Liver (tissue), 9 donors: ENCODE measurements around the gene FAH. TPM values are rescaled to one million over a fixed set of nuclear protein-coding genes. Genes with fewer than 3 reads are reported as not detected.
"Not testable (repeated sequence)": the region's sequence is repeated elsewhere in the genome, so short reads cannot be mapped to it uniquely, and the experiment has no call there.

Source experiments
- DNase-seq: peaks from one replicate; pipeline ENCODE4 v3.0.0-alpha.2; 2017; ENCODE audit warnings: low spot score
- H3K27ac ChIP-seq, 2 donors: one replicate each; pipeline ENCODE4 v1.7.0; 2013; ENCODE audit warnings: inconsistent platforms in 2 of 2, low read length in 2 of 2, control low read depth in 1 of 2, low read depth in 1 of 2, mild to moderate bottlenecking in 1 of 2
- H3K27me3 ChIP-seq, 4 donors: one replicate each; pipeline versions ENCODE4 v1.6.1 to v1.7.0; 2013; ENCODE audit warnings: low read length in 3 of 4, inconsistent platforms in 1 of 4, mild to moderate bottlenecking in 1 of 4, moderate library complexity in 1 of 4; ENCODE audit not compliant: control insufficient read depth in 4 of 4, insufficient read depth in 4 of 4
- H3K36me3 ChIP-seq, 4 donors: one replicate each; pipeline versions ENCODE4 v1.6.1 to v1.7.0; 2013; ENCODE audit warnings: low read length in 3 of 4, mild to moderate bottlenecking in 3 of 4, low read depth in 1 of 4, moderate library complexity in 1 of 4; ENCODE audit not compliant: control insufficient read depth in 4 of 4, insufficient read depth in 3 of 4
- H3K4me1 ChIP-seq, 4 donors: one replicate each; pipeline versions ENCODE4 v1.6.1 to v1.7.0; 2013; ENCODE audit warnings: low read length in 3 of 4, mild to moderate bottlenecking in 3 of 4, moderate library complexity in 1 of 4; ENCODE audit not compliant: control insufficient read depth in 4 of 4, insufficient read depth in 4 of 4
- H3K4me3 ChIP-seq, 3 donors: one replicate each; pipeline versions ENCODE4 v1.6.1 to v1.7.0; 2013; ENCODE audit warnings: low read length in 3 of 3, control low read depth in 1 of 3, low read depth in 1 of 3, mild to moderate bottlenecking in 1 of 3
- H3K9ac ChIP-seq, 2 donors: one replicate each; pipeline ENCODE4 v1.7.0; 2013; ENCODE audit warnings: low read length in 2 of 2, mild to moderate bottlenecking in 2 of 2, moderate library complexity in 2 of 2, control low read depth in 1 of 2, low read depth in 1 of 2
- H3K9me3 ChIP-seq, 4 donors: one replicate each; pipeline versions ENCODE4 v1.6.1 to v1.7.0; 2013; ENCODE audit warnings: low read length in 3 of 4; ENCODE audit not compliant: control insufficient read depth in 4 of 4
- CTCF ChIP-seq: fragments of 150-350 bp; IDR thresholded peaks from 2 replicates; pipeline ENCODE4 v1.5.1; 2017; ENCODE audit warnings: improper control_type of control experiment, low read depth, low read length; ENCODE audit not compliant: missing input control
- EGR1 ChIP-seq, 2 donors: IDR thresholded peaks; 2 replicates each; pipeline ENCODE4 v1.6.1; 2016 to 2018; ENCODE audit warnings: antibody characterized with exemption in 2 of 2, low read depth in 2 of 2
- FOXA1 ChIP-seq: IDR thresholded peaks from 2 replicates; pipeline ENCODE4 v1.6.1; 2016; ENCODE audit warnings: antibody characterized with exemption
- FOXA2 ChIP-seq: IDR thresholded peaks from 2 replicates; pipeline ENCODE4 v1.6.1; 2016; ENCODE audit warnings: antibody characterized with exemption
- GABPA ChIP-seq, 2 donors: IDR thresholded peaks in 1 of 2; conservative IDR thresholded peaks in 1 of 2; 2 replicates each; pipeline ENCODE4 v1.6.1; 2016; ENCODE audit warnings: antibody characterized with exemption in 2 of 2, mild to moderate bottlenecking in 1 of 2, moderate library complexity in 1 of 2
- HNF4A ChIP-seq, 2 donors: conservative IDR thresholded peaks; 2 replicates each; pipeline ENCODE4 v1.6.1; 2016; ENCODE audit warnings: antibody characterized with exemption in 2 of 2, mild to moderate bottlenecking in 2 of 2
- HNF4G ChIP-seq: IDR thresholded peaks from 2 replicates; pipeline ENCODE4 v1.6.1; 2016; ENCODE audit warnings: antibody characterized with exemption
- JUND ChIP-seq, 2 donors: IDR thresholded peaks; 2 replicates each; pipeline ENCODE4 v1.6.1; 2016; ENCODE audit warnings: antibody characterized with exemption in 2 of 2
- NR2F2 ChIP-seq: IDR thresholded peaks from 2 replicates; pipeline ENCODE4 v1.6.1; 2016; ENCODE audit warnings: antibody characterized with exemption
- RAD21 ChIP-seq, 2 donors: IDR thresholded peaks; 2 replicates each; pipeline ENCODE4 v1.6.1; 2016; ENCODE audit warnings: antibody characterized with exemption in 2 of 2, mild to moderate bottlenecking in 2 of 2
- REST ChIP-seq: IDR thresholded peaks from 2 replicates; pipeline ENCODE4 v1.6.1; 2016; ENCODE audit warnings: antibody characterized with exemption, mild to moderate bottlenecking
- RXRA ChIP-seq, 2 donors: IDR thresholded peaks; 2 replicates each; pipeline ENCODE4 v1.6.1; 2017 to 2018; ENCODE audit warnings: antibody characterized with exemption in 2 of 2, mild to moderate bottlenecking in 1 of 2
- SP1 ChIP-seq: IDR thresholded peaks from 2 replicates; pipeline ENCODE4 v1.6.1; 2018; ENCODE audit warnings: antibody characterized with exemption, mild to moderate bottlenecking
- YY1 ChIP-seq: IDR thresholded peaks from 2 replicates; pipeline ENCODE4 v1.6.1; 2016; ENCODE audit warnings: antibody characterized with exemption, mild to moderate bottlenecking
- ZBTB33 ChIP-seq: IDR thresholded peaks from 2 replicates; pipeline ENCODE4 v1.6.1; 2016; ENCODE audit warnings: antibody characterized with exemption
- WGBS: extraction: QIAGEN DNeasy Blood & Tissue Kit; methylation state at CpG from one replicate; pipeline ENCODE4 v1.1.7; 2013; 5-methylcytosine and 5-hydroxymethylcytosine counted together
- polyA plus RNA-seq, 2 donors: library from polyadenylated mRNA; stranded (reverse) in 1 of 2; unstranded in 1 of 2; fragments of 200-250 nt in 1 of 2; fragments of >200 nt in 1 of 2; fragmentation: Nextera tagmentation in 1 of 2; extraction: Ambion mirVana in 1 of 2; gene quantifications; one replicate each; pipeline versions ENCODE4 v1.2.1 to v1.2.3, GENCODE V29; 2013 to 2015
- total RNA-seq, 2 donors: library from RNA; depleted of rRNA; stranded (reverse); fragments of >200 nt; gene quantifications; one replicate each; pipeline ENCODE4 v1.2.3, GENCODE V29; 2014
- donor health status: healthy.
- donor health status: healthy.
- donor health status: healthy.
- donor health status: healthy.
- donor health status: healthy.

Gene FAH
- total and polyA plus RNA-seq, 4 donors: 42.1 to 226 (median 186) TPM

GRCh38 chr15:80155001-80155377, 2.2 kb downstream of the FAH start:
- TF ChIP-seq NR2F2: no peak
- Histone ChIP-seq H3K9ac (peak overlapping the region; percentile 8 to 56), H3K27ac (peak overlapping the region; percentile 68 to 93), H3K4me3 (peak overlapping the region in 2 of 3 donors; percentile 61 to 93), H3K4me1 (peaks cover 24 to 73% (median 59%) of the 10 kb centered on the region in 4 donors), H3K9me3 (no peaks in the 10 kb centered on the region), H3K27me3 (no peaks in the 10 kb centered on the region), H3K36me3 (peaks cover 0 to 8% (median 1%) of the 10 kb centered on the region in 4 donors)
- WGBS: 75% methylated on average over 5 of the region's 5 CpGs
- DNase-seq: no peak

- peak overlapping the region in 1 of 3 donors; percentile 61 for H3K4me3 ChIP-seq
- TF ChIP-seq JUND (IDR thresholded peaks at IDR 0.05): peak in 1 of 2 donors; percentile 33
- WGBS: 78% methylated on average over 16 of the region's 16 CpGs
- H3K9me3 ChIP-seq, H3K9ac ChIP-seq, DNase-seq, H3K36me3 ChIP-seq, H3K27me3 ChIP-seq: not testable (repeated sequence)
- peak overlapping the region; percentile 68 to 93 for H3K27ac ChIP-seq
- H3K4me1 ChIP-seq: peaks cover 29 to 79% (median 65%) of the 10 kb centered on the region in 4 donors
These were observed 2.8 kb downstream of the FAH start for GRCh38 chr15:80155378-80156175.

- no peak for DNase-seq
- no peak overlapping the region for H3K9ac ChIP-seq
- peaks cover 32 to 82% (median 68%) of the 10 kb centered on the region in 4 donors for H3K4me1 ChIP-seq
These were observed 3.4 kb downstream of the FAH start for GRCh38 chr15:80156176-80156720.

GRCh38 chr15:80157215-80157614, 4.4 kb downstream of the FAH start:
- H3K4me3 ChIP-seq: no peak overlapping the region
- peaks cover 35 to 82% (median 69%) of the 10 kb centered on the region in 4 donors for H3K4me1 ChIP-seq
- H3K9me3 ChIP-seq: no peaks in the 10 kb centered on the region
- H3K36me3 ChIP-seq: peaks cover 0 to 8% (median 2%) of the 10 kb centered on the region in 4 donors
- WGBS: 64% methylated on average over 5 of the region's 5 CpGs
- H3K9ac ChIP-seq: no peak overlapping the region
- no peaks in the 10 kb centered on the region for H3K27me3 ChIP-seq
- DNase-seq: no peak
- H3K27ac ChIP-seq: peak overlapping the region; percentile 21 to 48
- TF ChIP-seq GABPA (IDR thresholded peaks at IDR 0.05 in 1 of 2, conservative IDR thresholded peaks at IDR 0.05 in 1 of 2) (no peak), HNF4G (no peak), YY1 (no peak), RXRA (IDR thresholded peaks at IDR 0.05) (peak in 1 of 2 donors; percentile 64), FOXA2 (no peak), JUND (IDR thresholded peaks at IDR 0.05) (no peak), ZBTB33 (no peak), EGR1 (IDR thresholded peaks at IDR 0.05; ENCODE audit: low read depth in 2 of 2) (no peak), CTCF (no peak), REST (peak; percentile 11), HNF4A (conservative IDR thresholded peaks at IDR 0.05) (peak; percentile 76 to 87), FOXA1 (peak; percentile 44), RAD21 (IDR thresholded peaks at IDR 0.05) (peak in 1 of 2 donors; percentile 10), SP1 (no peak), NR2F2 (no peak)

More at GRCh38 chr15:80156176-80156720, 3.4 kb downstream of the FAH start:
- H3K4me3 ChIP-seq: no peak overlapping the region
- WGBS: 93% methylated on average over 8 of the region's 8 CpGs
- no peaks in the 10 kb centered on the region for H3K27me3 ChIP-seq
- no peaks in the 10 kb centered on the region for H3K9me3 ChIP-seq
- no peak for TF ChIP-seq RAD21 (IDR thresholded peaks at IDR 0.05)
- H3K36me3 ChIP-seq: peaks cover 0 to 8% (median 1%) of the 10 kb centered on the region in 4 donors
- H3K27ac ChIP-seq: peak overlapping the region; percentile 21 to 48
